HG03520 (cell line): Measurements from ENCODE around the gene MSMP.

Experiments used
- ATAC-seq: cut with Tn5 transposase; IDR thresholded peaks from one replicate; pipeline ENCODE4 v1.9.1; 2021; ENCODE audit warnings: mild to moderate bottlenecking, moderate library complexity; ENCODE audit not compliant: unreplicated experiment

The MSMP gene

GRCh38 chr9:35754264-35754663, at the start of gene MSMP:
Gene MSMP, minus strand, starts transcription at chr9:35754276. Its CDS starts 147 bp downstream, at chr9:35754129.
- no peak for ATAC-seq

DNA sequence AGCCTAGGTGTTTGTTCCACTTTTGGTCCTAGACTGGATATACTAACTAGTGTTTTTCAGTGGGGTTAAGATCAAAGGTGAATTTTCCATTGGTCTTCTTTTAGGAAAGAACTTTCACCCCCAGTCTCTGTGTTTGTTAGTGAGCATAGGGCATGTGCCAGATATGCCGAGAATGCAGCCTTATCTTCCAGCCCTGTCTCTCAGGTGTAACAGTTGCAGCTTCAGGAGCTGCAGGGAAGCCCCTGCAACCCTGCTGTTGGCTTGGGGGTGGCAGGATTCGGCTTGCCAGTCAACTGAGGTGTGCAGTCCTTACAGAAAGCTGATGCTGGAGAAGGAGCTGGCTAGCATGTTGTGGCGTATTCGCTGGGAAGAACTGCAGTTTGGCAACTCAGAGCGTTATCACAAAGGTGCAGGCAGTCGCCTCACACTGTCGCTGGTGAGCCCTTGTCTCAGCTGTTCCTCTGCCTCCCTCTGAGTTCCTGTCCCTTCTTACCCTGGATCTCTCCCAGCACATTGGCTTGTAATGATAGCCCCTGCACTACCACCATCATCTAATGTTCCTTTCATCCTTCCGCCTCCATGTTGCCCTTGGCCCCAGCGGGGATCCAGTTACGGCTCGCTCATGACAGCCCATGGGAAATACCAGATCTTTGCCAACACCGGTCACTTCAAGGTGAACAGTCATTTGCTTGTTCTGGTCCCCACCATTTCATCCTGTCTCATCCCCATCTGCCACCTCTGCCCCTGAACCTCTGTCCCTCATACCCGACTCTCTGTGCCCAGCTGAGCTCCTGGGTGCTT, 47.5 kb upstream of the MSMP start:
- no peak for ATAC-seq

GRCh38 chr9:35800530-35800929, 46.5 kb upstream of the MSMP start:
- no peak for ATAC-seq

- ATAC-seq, result no peak
These were observed 44.7 kb upstream of the MSMP start for GRCh38 chr9:35798658-35799374.

DNA sequence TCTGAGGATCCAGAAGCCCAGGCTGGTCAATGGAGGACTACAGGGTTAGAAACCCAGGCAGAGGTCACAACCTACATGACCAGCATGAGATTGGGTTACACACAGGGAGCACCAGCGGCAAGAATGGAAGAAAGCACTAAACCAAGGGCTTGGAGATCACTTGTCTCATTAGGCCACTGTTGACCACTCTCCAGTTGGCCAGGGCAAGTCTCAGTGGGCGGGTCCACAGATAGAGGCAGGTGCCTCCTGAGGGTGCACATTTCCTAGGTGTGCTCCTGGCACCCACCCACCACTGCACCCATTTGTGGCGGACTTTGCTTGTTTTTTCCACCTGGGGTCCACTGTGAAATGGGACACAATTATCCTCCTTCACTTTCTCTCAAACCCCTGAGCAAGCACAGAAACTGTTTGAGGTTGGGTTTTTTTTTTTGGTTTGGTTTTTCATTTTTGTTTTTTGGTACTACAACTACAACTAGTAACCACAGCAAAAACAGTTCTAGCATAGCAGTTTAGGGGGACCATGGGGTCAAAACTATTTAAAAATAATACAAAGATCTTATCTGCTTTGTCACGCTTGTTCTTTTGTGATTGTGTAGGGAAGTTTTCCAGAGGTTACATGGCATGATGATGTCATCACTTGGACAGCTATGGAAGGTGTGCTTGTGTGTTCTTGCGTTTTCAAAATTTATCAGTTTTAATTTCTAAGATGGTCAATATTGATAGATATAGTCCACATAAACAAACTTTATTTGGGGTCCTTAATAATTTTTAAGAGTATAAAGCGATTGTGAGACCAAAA, 43.4 kb upstream of the MSMP start:
- ATAC-seq, result no peak

- no peak for ATAC-seq
These were observed 41.6 kb upstream of the MSMP start for GRCh38 chr9:35795695-35796094.

DNA sequence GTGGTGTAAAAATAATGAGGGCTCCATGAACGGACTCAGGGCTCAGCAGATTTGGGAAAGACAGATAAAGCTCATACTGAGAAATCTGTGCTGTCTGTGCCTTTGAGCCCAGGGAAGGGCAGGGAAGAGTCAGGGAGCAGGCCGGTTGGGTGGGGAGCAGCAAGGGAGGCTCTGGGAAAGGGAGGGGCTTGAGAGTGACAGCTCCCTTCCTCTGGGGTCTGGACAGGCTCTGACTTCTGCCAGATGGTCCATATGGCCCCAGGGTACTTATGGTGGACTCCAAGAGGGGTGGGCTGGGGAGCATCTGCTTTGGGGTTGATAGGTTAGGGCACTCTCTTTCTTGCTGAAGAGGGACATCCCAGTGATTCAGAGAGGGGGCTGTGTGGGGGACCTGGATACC, 39.4 kb upstream of the MSMP start:
- ATAC-seq, result no peak

DNA sequence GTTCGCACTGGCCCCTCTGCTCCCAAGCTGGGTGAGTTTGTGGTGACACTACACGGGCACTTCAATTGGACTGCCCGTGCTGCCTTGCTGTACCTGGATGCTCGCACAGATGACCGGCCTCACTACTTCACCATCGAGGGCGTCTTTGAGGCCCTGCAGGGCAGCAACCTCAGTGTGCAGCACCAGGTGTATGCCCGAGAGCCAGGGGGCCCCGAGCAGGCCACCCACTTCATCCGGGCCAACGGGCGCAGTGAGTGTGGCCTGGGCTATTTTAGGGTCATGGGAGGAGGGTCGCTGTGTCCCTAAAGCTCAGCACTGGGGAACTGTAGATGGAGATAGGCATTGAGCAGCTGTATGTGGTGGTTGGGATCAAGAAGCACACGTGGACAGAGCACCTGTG, 38.8 kb upstream of the MSMP start:
- no peak for ATAC-seq

GRCh38 chr9:35792024-35792813, 38.1 kb upstream of the MSMP start:
- no peak for ATAC-seq

- ATAC-seq, result no peak
These were observed 37.3 kb upstream of the MSMP start, which contains the start of gene NPR2 for GRCh38 chr9:35791297-35791921. Gene NPR2, plus strand, starts transcription at chr9:35791591. Its CDS starts 818 bp downstream, at chr9:35792409.

DNA sequence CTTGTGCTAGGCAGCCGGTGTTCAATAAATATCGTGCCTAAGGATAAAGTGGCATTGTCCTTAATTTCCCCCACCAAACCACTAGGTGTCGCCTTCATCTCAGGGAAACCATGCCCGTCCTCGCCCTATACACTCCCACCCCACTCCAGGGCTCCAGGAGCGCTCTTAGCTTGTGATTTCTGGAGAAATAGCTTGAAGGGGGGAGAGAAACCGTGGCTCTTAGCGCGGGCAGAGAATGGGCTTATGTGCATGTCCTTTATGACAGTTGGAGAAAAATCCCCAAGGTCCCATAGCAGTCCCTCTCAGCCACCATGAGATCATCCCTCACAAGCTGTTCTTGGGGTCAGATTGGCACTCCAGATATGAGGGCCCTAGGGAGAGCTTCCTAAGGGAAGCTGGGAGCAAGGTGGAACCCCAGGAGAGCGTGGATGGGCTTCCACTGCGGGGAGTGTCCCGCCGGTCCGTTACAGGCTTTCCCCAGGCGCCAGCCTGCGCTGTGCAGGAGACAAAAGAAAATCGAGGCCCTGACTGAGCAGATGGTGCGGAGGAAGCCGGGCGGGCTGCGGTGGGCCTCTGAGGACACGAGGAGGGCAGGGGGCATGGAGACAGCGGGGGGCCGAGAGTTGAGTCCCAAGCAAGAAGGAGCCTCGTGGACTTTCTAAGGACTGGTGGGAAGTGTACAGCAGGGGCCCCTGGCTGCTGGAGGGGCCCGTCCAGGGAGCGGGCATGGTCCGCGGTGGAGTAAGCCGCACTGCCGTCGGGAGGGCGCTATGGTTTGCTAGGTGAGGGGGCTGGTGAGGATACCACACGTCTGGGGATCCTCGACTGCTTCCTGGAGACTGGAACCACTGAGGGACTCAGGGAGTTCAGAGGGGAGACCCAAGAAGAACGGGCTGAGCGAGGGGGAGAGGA, 36.6 kb upstream of the MSMP start:
- no peak for ATAC-seq

DNA sequence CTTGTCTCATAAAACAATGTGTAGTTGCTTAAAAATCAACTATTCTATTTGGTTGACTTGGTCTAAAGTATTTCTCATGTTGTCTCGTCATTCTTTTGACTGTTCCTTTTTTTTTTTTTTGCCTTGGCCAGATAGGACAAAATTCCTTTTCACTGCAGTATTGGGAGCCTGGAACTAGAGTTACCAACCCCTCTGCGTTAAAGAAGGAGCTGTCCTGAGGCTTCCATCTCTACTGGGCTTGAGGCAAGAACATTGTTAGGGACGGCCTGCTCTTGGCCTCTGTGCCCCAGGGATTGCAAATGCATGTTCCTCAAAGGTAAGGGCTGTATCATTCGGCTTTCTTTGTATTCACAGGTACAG, 35.9 kb upstream of the MSMP start:
- ATAC-seq, result no peak

GRCh38 chr9:35789541-35789940, 35.5 kb upstream of the MSMP start:
- ATAC-seq, result no peak

DNA sequence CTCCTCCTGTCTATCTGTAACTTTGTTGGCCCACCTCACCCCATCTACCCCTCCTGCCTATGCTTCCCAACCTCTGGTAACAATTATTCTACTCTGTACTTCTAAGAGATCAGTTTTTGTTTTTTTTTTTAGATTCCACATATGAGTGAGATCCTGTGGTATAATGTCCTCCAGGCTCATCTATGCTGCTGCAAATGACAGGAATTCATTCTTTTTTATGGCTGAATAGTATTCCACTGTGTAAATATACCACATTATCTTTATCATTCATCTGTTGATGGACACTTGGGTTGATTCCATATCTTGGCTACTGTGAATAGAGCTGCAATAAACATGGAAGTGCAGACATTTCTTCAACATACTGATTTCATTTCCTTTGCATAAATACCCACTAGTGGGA, 29.3 kb upstream of the MSMP start:
- no peak for ATAC-seq

GRCh38 chr9:35781066-35781465, 27.0 kb upstream of the MSMP start:
- ATAC-seq, result no peak

GRCh38 chr9:35778496-35778895, 24.4 kb upstream of the MSMP start:
- no peak for ATAC-seq

GRCh38 chr9:35776018-35776417, 21.9 kb upstream of the MSMP start:
- no peak for ATAC-seq

- no peak for ATAC-seq
These were observed 21.0 kb upstream of the MSMP start for GRCh38 chr9:35774907-35775635.

DNA sequence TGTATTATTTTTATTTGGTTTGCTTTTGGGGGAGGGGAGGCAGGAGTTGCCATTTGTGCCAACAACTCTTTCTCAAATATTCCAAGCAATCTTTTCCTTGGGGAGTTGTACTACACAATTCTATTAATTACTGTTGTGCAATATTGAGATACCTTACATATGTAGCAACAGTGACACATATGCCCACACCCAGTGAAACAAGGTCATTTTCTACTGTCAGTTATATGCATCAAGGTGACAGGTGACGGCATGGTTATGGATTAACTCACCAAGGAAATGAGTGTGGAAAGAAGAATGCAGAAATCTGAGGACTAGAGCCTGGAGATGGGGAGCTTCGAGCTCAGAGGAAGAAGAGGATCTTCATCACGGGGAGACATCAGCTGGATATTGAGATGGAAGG, 17.9 kb upstream of the MSMP start:
- no peak for ATAC-seq
